PC-3 (cell line): Measurements from ENCODE around the gene FSCN2. TPM values are rescaled to one million over a fixed set of nuclear protein-coding genes. Genes with fewer than 3 reads are reported as not detected.
"Not testable (repeated sequence)": the region's sequence is repeated elsewhere in the genome, so short reads cannot be mapped to it uniquely, and the experiment has no call there.

ENCODE experiments used
- ATAC-seq: fragments of 200-7000 bp; cut with Tn5 transposase; 2 replicates; pipeline ENCODE4 v1.9.1; 2020; ENCODE audit warnings: mild to moderate bottlenecking, moderate library complexity
- BruUV-seq: library from RNA; stranded (reverse); fragments of 400-500 nt; replicated peaks from 2 replicates; lab custom pipeline; 2021; lab: Mats Ljungman, UMichigan
- CTCF ChIA-PET: fragments of 300-600 bp; sonication (Branson Sonifier 250); formaldehyde crosslinking; loops from one replicate; lab custom pipeline; 2022; ENCODE audit warnings: antibody characterized with exemption; lab: Charles Lee
- POLR2A ChIA-PET: fragments of 300-600 bp; sonication (Branson Sonifier 250); formaldehyde crosslinking; loops from one replicate; lab custom pipeline; 2022; ENCODE audit warnings: antibody characterized with exemption; ENCODE audit not compliant: unreplicated experiment; lab: Charles Lee
- DNase-seq: peaks from one replicate; pipeline ENCODE4 v3.0.0-alpha.2; 2015
- H2AFZ ChIP-seq: fragments of 300-600 bp; sonication (generic); 2 replicates; pipeline ENCODE4 v1.6.0; 2016; ENCODE audit warnings: antibody characterized with exemption, low read length
- H3F3A ChIP-seq: fragments of 300-600 bp; sonication (generic); one replicate; pipeline ENCODE4 v1.6.0; 2017; ENCODE audit warnings: antibody characterized with exemption, low read length, control low read depth, mild to moderate bottlenecking; ENCODE audit not compliant: unreplicated experiment
- H3K27ac ChIP-seq: fragments of 300-600 bp; sonication (generic); 2 replicates; pipeline ENCODE4 v1.5.1; 2016; ENCODE audit warnings: mild to moderate bottlenecking, low read length
- H3K27me3 ChIP-seq: fragments of 300-600 bp; sonication (generic); 2 replicates; pipeline ENCODE4 v1.6.1; 2016; ENCODE audit warnings: low read length, mixed read lengths
- H3K36me3 ChIP-seq: fragments of 300-600 bp; sonication (generic); 2 replicates; pipeline ENCODE4 v1.6.1; 2016; ENCODE audit warnings: low read depth, mixed run types, low read length, mixed read lengths
- H3K4me1 ChIP-seq: fragments of 300-600 bp; sonication (generic); 2 replicates; pipeline ENCODE4 v1.5.1; 2016; ENCODE audit warnings: low read length; ENCODE audit not compliant: insufficient read depth
- H3K4me2 ChIP-seq: fragments of 300-600 bp; sonication (generic); 2 replicates; pipeline ENCODE4 v1.6.0; 2016; ENCODE audit warnings: low read length
- H3K4me3 ChIP-seq: fragments of 300-600 bp; sonication (generic); 2 replicates; pipeline ENCODE4 v1.5.1; 2016; ENCODE audit warnings: mild to moderate bottlenecking, low read length, mixed read lengths
- H3K79me2 ChIP-seq: fragments of 300-600 bp; sonication (generic); 2 replicates; pipeline ENCODE4 v1.6.1; 2017; ENCODE audit warnings: low read length, mixed read lengths
- H3K9ac ChIP-seq: fragments of 300-600 bp; sonication (generic); 2 replicates; pipeline ENCODE4 v1.6.0; 2016; ENCODE audit warnings: mild to moderate bottlenecking, low read length
- H3K9me2 ChIP-seq: fragments of 300-600 bp; sonication (generic); replicated peaks from 2 replicates; pipeline ENCODE4 v1.6.1; 2016; ENCODE audit warnings: mixed run types, low read length, mixed read lengths
- H3K9me3 ChIP-seq: fragments of 300-600 bp; sonication (generic); 2 replicates; pipeline ENCODE4 v1.6.1; 2016; ENCODE audit warnings: low read length, mixed read lengths
- H4K20me1 ChIP-seq: fragments of 300-600 bp; sonication (generic); 2 replicates; pipeline ENCODE4 v1.6.1; 2016; ENCODE audit warnings: low read length, mixed read lengths
- CTCF ChIP-seq: fragments of 300-600 bp; sonication (generic); conservative IDR thresholded peaks from 2 replicates; pipeline ENCODE4 v1.5.1; 2017; ENCODE audit warnings: antibody characterized with exemption, low read depth, mild to moderate bottlenecking, low read length
- EZH2 ChIP-seq: fragments of 300-600 bp; sonication (generic); IDR thresholded peaks from one replicate; pipeline ENCODE4 v1.6.1; 2017; ENCODE audit warnings: antibody characterized with exemption, mild to moderate bottlenecking, low read length; ENCODE audit not compliant: unreplicated experiment
- EZH2phosphoT487 ChIP-seq: fragments of 300-600 bp; sonication (generic); IDR thresholded peaks from 2 replicates; pipeline ENCODE4 v1.6.1; 2018; ENCODE audit warnings: mild to moderate bottlenecking, antibody characterized with exemption, low read length, borderline replicate concordance
- intact Hi-C: fragments of 100-400 bp; cut with micrococcal nuclease; formaldehyde crosslinking; loops from 2 replicates; pipeline ENCODE4 v1.9.0; 2023
- total RNA-seq: library from RNA; depleted of rRNA; stranded (reverse); fragments of >200 nt; gene quantifications from 2 replicates; pipeline ENCODE4 v1.2.3, GENCODE V29; 2014

The FSCN2 gene
- total RNA-seq, 1 experiment from 2014 or later, result 0.87 TPM

DNA sequence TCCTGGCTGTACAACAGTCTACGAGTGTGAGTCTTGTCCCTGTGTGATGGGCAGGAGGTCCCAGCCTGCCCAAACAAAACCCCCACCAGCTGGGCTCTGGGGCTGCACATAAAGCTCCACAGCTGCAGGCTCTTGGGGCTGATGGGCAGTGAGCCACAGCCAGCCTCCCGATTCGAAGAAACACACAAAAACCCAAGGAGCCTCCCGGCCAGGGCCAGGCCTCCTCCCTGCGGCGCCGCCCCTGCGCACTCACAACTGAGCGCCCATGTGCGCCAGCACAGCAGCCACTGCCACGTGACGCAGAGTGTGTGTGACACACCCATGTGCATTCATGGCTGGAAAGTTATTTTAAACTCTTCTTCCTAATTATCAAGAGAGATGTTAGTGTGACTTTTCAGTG, 54.6 kb downstream of the FSCN2 start:
- intact Hi-C loops, result no loop called here
- H3K79me2 ChIP-seq, result peaks cover 28% of the 10 kb centered on the region
- CTCF ChIA-PET, result no interaction called here

GRCh38 chr17:81583589-81584342, 55.6 kb downstream of the FSCN2 start:
- peak; percentile 89 for ATAC-seq
- ChIA-PET CTCF (interaction anchor here (0.5 to 0.7 kb wide), 2 partner anchors 33 to 214 kb away, joined by 3 read pairs; no protein-coding TSS in a partner anchor), POLR2A (no interaction called here)
- peaks cover 28% of the 10 kb centered on the region for H3K79me2 ChIP-seq
- intact Hi-C loops, result loop anchor here (1.0 to 2.0 kb wide), 2 partner anchors 7 to 17 kb away; no protein-coding TSS in a partner anchor
- no peak overlapping the region for H3K4me3 ChIP-seq
- H3K9me2 ChIP-seq, result no peaks in the 10 kb centered on the region
- peaks cover 63% of the 10 kb centered on the region for H4K20me1 ChIP-seq
- H2AFZ ChIP-seq, result no peak overlapping the region
- H3K4me2 ChIP-seq, result peak overlapping the region; percentile 55
- H3K9me3 ChIP-seq, result no peaks in the 10 kb centered on the region
- TF ChIP-seq CTCF (no peak), EZH2phosphoT487 (peak; percentile 82), EZH2 (no peak)
- H3F3A ChIP-seq, result peaks cover 12% of the 10 kb centered on the region
- BruUV-seq, result no TSS peak
- no peak overlapping the region for H3K9ac ChIP-seq
- H3K27me3 ChIP-seq, result no peaks in the 10 kb centered on the region
- H3K27ac ChIP-seq, result peak overlapping the region; percentile 45
- H3K36me3 ChIP-seq, result peaks cover 60% of the 10 kb centered on the region
- peaks cover 28% of the 10 kb centered on the region for H3K4me1 ChIP-seq
- peak; percentile 86 for DNase-seq

More for the DNA sequence above, 54.6 kb downstream of the FSCN2 start:
- Histone ChIP-seq H3K9me3 (no peaks in the 10 kb centered on the region), H3K4me2 (no peak overlapping the region), H3K4me1 (peaks cover 37% of the 10 kb centered on the region), H3K27ac (no peak overlapping the region), H3F3A (peaks cover 12% of the 10 kb centered on the region), H3K9ac (no peak overlapping the region), H3K36me3 (peaks cover 50% of the 10 kb centered on the region), H3K4me3 (no peak overlapping the region), H2AFZ (no peak overlapping the region), H3K27me3 (no peaks in the 10 kb centered on the region), H4K20me1 (peaks cover 73% of the 10 kb centered on the region), H3K9me2 (no peaks in the 10 kb centered on the region)
- no peak for TF ChIP-seq EZH2phosphoT487
- no peak for TF ChIP-seq EZH2
- TF ChIP-seq CTCF, result no peak
- no peak for ATAC-seq
- POLR2A ChIA-PET, result no interaction called here
- no peak for DNase-seq
- no TSS peak for BruUV-seq

GRCh38 chr17:81584771-81585170, 56.6 kb downstream of the FSCN2 start:
- POLR2A ChIA-PET, ATAC-seq, H3K27ac ChIP-seq, H3K27me3 ChIP-seq, DNase-seq, H3K9me2 ChIP-seq, H3K4me2 ChIP-seq, H2AFZ ChIP-seq, CTCF ChIA-PET, BruUV-seq, H3K9me3 ChIP-seq, H3K4me3 ChIP-seq, H3K9ac ChIP-seq: not testable (repeated sequence)
- Histone ChIP-seq H4K20me1 (peaks cover 61% of the 10 kb centered on the region), H3K79me2 (peaks cover 28% of the 10 kb centered on the region), H3K4me1 (peaks cover 28% of the 10 kb centered on the region), H3K36me3 (peaks cover 68% of the 10 kb centered on the region), H3F3A (peaks cover 12% of the 10 kb centered on the region)
- intact Hi-C loops, result loop anchor here (1.0 to 2.0 kb wide), 2 partner anchors 8 to 16 kb away; no protein-coding TSS in a partner anchor
